WERI-Rb-1 (cell line): Measurements from ENCODE around the gene LAMTOR4.

Source experiments
- DNase-seq: peaks from one replicate; pipeline ENCODE4 v3.0.0-alpha.2; 2020
- H3K27ac ChIP-seq: fragments of 250-450 bp; sonication (Bioruptor Pico); 2 replicates; pipeline ENCODE4 v1.5.1; 2020; ENCODE audit warnings: mild to moderate bottlenecking, moderate library complexity
- H3K27me3 ChIP-seq: fragments of 250-450 bp; sonication (Bioruptor Pico); 2 replicates; pipeline ENCODE4 v1.5.1; 2021; ENCODE audit warnings: mild to moderate bottlenecking, low read depth, moderate library complexity; ENCODE audit not compliant: insufficient read depth, severe bottlenecking
- H3K36me3 ChIP-seq: fragments of 250-450 bp; sonication (Bioruptor Pico); 2 replicates; pipeline ENCODE4 v1.5.1; 2020; ENCODE audit warnings: mild to moderate bottlenecking, moderate library complexity
- H3K4me3 ChIP-seq: 2 replicates; pipeline ENCODE4 v1.5.1; 2011; ENCODE audit warnings: low read depth, mild to moderate bottlenecking, control low read depth, low read length
- H3K9me3 ChIP-seq: fragments of 250-450 bp; sonication (Bioruptor Pico); 2 replicates; pipeline ENCODE4 v1.5.1; 2021; ENCODE audit warnings: mild to moderate bottlenecking, moderate library complexity; ENCODE audit not compliant: severe bottlenecking
- TF ChIP-seq, protein P1 (sequence below): IDR thresholded peaks from 2 replicates; pipeline ENCODE4 v1.5.1; 2011; ENCODE audit warnings: low read depth, mild to moderate bottlenecking, control low read depth, inconsistent platforms, low read length

LAMTOR4 gene

DNA sequence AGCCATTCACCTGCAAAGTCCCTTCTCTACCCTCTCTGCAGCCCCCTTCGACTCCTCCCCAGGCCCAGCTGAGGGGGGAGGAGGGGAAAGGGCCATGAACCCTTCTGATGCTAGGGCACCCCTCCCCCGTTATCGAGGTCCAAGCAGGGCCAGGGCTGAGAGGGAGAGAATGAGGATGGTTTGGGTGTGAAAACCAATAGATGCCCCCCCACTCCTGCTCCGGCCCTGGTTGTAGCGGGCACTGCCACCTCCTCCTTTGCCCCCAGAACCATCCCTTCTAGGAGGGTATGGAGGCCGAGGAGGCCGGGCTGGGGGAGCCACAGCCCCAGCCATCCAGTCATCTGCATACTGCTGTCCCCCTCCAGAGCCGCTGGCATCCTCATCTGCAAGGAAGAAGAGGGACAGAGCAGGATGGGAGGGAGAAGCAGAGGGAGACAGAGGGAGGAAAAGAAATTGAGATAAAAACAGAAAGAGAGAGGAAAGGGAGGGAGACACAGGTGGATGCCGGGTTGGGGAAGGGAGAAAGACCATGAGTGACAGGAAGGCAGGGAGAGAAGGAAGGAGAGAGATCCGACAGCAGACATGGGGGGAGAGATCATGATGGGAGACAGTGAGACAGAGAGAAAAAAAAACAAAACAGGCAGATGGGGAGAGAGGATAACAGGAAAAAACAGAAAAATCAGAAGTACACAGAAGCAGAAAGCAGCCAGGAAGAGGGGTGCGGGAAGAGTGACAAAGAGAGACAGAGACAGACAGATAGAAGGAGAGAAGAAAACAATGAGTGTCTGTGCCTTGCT lies 21.6 kb downstream of the LAMTOR4 start:
- no peak overlapping the region for H3K4me3 ChIP-seq
- H3K9me3 ChIP-seq: no peaks in the 10 kb centered on the region
- no peak overlapping the region for H3K27ac ChIP-seq
- TF ChIP-seq, protein P1, sequence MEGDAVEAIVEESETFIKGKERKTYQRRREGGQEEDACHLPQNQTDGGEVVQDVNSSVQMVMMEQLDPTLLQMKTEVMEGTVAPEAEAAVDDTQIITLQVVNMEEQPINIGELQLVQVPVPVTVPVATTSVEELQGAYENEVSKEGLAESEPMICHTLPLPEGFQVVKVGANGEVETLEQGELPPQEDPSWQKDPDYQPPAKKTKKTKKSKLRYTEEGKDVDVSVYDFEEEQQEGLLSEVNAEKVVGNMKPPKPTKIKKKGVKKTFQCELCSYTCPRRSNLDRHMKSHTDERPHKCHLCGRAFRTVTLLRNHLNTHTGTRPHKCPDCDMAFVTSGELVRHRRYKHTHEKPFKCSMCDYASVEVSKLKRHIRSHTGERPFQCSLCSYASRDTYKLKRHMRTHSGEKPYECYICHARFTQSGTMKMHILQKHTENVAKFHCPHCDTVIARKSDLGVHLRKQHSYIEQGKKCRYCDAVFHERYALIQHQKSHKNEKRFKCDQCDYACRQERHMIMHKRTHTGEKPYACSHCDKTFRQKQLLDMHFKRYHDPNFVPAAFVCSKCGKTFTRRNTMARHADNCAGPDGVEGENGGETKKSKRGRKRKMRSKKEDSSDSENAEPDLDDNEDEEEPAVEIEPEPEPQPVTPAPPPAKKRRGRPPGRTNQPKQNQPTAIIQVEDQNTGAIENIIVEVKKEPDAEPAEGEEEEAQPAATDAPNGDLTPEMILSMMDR: no peak
- H3K36me3 ChIP-seq: peaks cover 40% of the 10 kb centered on the region
- no peaks in the 10 kb centered on the region for H3K27me3 ChIP-seq
- no peak for DNase-seq

DNA sequence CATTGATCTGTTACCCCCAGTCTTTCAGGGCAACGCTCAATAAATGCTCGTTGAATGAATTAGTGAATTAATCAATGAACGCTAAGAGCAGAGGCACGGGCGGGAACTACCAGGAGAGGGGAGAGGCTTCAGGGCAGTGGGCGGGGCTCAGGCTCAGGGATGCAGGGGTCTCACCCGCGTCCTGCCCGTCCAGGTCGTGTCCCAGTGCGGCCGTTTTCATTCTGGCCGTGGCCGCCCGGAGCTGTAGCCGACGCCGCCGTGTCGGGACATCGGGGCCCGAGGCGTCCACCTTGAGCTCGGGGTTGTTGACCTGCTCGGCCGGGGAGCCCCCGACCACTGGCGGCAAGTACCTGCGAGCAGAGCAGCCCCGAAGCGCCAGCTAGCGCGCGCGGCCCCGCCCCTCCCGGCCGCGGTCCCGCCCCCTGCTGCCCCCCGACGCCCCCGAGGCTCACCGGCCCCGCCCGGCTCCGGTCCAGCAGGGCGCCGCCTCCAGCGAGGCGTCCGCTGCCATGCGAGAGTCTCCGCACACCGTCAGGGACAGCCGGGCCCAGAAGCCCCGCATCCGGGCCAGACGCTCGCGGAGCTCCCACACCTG lies 22.5 kb downstream of the LAMTOR4 start:
- Histone ChIP-seq H3K9me3 (no peaks in the 10 kb centered on the region), H3K27ac (no peak overlapping the region), H3K36me3 (peaks cover 44% of the 10 kb centered on the region), H3K27me3 (no peaks in the 10 kb centered on the region), H3K4me3 (no peak overlapping the region)
- TF ChIP-seq, protein P1: no peak
- DNase-seq: no peak

DNA sequence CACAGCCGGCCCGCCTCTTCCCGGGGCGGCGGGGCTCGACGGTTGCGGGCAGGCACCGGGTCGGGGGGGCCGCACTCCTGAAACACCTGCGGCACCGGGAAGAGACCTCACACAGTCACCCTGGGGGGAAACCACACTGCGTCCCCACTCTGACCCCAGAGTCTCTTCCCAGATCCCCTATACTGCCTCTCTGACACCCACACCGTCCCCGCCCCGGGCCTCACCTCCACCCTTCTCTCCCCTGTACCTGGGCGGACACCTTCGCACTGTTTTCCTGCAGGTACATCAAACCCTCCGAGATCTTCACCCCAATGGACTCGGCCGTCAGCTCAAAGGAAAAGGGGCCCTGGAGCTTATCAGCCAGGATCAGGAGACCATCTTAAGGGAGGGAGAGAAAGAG lies 23.1 kb downstream of the LAMTOR4 start:
- TF ChIP-seq, protein P1: no peak
- H3K4me3 ChIP-seq: no peak overlapping the region
- DNase-seq: no peak
- H3K36me3 ChIP-seq: peaks cover 44% of the 10 kb centered on the region
- H3K9me3 ChIP-seq: no peaks in the 10 kb centered on the region
- H3K27me3 ChIP-seq: no peaks in the 10 kb centered on the region
- H3K27ac ChIP-seq: no peak overlapping the region

DNA sequence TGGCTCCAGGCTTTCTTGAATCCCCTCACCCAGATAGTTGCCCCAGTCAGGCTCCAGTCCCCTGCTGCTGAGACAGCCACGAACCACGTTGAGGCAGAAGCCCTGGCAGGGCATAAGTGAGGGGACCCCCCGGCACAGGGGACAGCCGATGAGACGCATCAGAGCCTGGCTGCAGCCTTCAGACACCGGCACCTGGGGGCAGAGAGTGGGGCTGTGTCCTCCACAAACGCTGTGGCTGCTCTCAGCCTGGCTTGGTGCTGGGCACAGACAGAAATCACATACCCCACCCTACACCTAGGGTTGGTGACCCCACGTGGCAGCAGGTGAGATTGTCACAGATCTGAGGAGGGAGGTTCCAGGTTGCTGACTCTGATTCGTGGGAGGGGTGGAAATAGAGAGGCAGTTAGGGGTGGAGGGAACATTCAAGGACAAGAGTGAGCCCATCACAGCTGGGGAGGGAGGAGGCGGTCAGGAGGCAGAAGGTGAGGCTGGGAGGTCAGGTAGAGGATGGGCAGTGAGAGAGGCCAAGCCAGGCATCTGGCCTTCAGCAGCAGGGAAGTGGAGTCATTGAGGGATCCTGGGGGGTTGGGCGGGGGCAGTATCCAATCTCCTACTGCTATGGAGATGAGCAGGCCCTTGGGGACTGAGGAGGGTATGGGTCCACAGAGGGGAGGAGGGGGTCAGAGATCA lies 25.2 kb downstream of the LAMTOR4 start:
- DNase-seq: no peak
- TF ChIP-seq, protein P1: no peak
- H3K4me3 ChIP-seq: no peak overlapping the region
- H3K36me3 ChIP-seq: peaks cover 44% of the 10 kb centered on the region
- H3K27me3 ChIP-seq: no peaks in the 10 kb centered on the region
- peaks cover 3% of the 10 kb centered on the region for H3K9me3 ChIP-seq
- no peak overlapping the region for H3K27ac ChIP-seq

DNA sequence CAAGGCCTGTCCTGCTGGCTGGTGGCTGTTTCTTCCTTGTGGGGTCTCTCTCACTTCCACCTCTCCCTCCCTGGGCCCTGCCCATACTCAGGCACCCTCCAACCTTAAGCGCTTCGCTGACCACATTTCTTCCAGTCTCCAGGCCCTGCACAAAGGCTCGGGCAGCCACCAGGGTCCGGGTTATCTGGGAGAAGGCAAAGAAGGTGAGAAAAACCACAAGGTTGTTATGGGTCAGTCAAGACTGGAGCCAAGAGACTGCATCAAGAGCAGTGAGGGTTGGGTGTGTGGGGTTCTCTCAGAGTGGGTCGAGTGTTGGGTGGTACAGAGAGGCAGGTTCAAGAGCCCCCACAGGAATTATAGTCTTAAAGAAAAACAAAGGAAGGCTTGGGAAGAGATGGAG lies 25.9 kb downstream of the LAMTOR4 start:
- DNase-seq: no peak
- Histone ChIP-seq H3K9me3 (peaks cover 3% of the 10 kb centered on the region), H3K36me3 (peaks cover 44% of the 10 kb centered on the region), H3K4me3 (no peak overlapping the region), H3K27me3 (no peaks in the 10 kb centered on the region), H3K27ac (no peak overlapping the region)
- TF ChIP-seq, protein P1: no peak
